GM19463 (cell line): Measurements from ENCODE around the gene BRSK2.

Experiments
- ATAC-seq: cut with Tn5 transposase; IDR thresholded peaks from one replicate; pipeline ENCODE4 v1.9.1; 2021; ENCODE audit warnings: mild to moderate bottlenecking, moderate library complexity; ENCODE audit not compliant: unreplicated experiment

Gene BRSK2

GRCh38 chr11:1460986-1461825 is 71.5 kb downstream of the BRSK2 start:
- no peak for ATAC-seq

GRCh38 chr11:1461826-1462697 is 72.3 kb downstream of the BRSK2 start:
- no peak for ATAC-seq

- ATAC-seq = no peak
Measured at GRCh38 chr11:1462698-1462975, 72.9 kb downstream of the BRSK2 start.

GRCh38 chr11:1463056-1463455 is 73.3 kb downstream of the BRSK2 start:
- no peak for ATAC-seq

GRCh38 chr11:1466784-1467183 is 77.0 kb downstream of the BRSK2 start:
- no peak for ATAC-seq

- ATAC-seq = no peak
Measured at GRCh38 chr11:1467270-1467669, 77.5 kb downstream of the BRSK2 start.

- no peak for ATAC-seq
Measured at GRCh38 chr11:1468002-1468401, 78.3 kb downstream of the BRSK2 start.

GRCh38 chr11:1468473-1469066 is 78.8 kb downstream of the BRSK2 start:
- ATAC-seq = no peak

- no peak for ATAC-seq
Measured at GRCh38 chr11:1469287-1469910, 79.7 kb downstream of the BRSK2 start.

GRCh38 chr11:1469911-1470680 is 80.4 kb downstream of the BRSK2 start:
- ATAC-seq = no peak

GRCh38 chr11:1470681-1471611 is 81.2 kb downstream of the BRSK2 start:
- ATAC-seq = no peak

- no peak for ATAC-seq
Measured at GRCh38 chr11:1471736-1472135, 82.0 kb downstream of the BRSK2 start.

GRCh38 chr11:1472180-1473005 is 82.7 kb downstream of the BRSK2 start:
- ATAC-seq = no peak

GRCh38 chr11:1473011-1473628 is 83.4 kb downstream of the BRSK2 start:
- no peak for ATAC-seq

GRCh38 chr11:1473786-1474185 is 84.1 kb downstream of the BRSK2 start:
- ATAC-seq = no peak

GRCh38 chr11:1475841-1476240 is 86.1 kb downstream of the BRSK2 start:
- ATAC-seq = no peak

- no peak for ATAC-seq
Measured at GRCh38 chr11:1476940-1477736, 87.4 kb downstream of the BRSK2 start.
